ENCODE measurements around the gene AUTS2.

AUTS2 gene

DNA sequence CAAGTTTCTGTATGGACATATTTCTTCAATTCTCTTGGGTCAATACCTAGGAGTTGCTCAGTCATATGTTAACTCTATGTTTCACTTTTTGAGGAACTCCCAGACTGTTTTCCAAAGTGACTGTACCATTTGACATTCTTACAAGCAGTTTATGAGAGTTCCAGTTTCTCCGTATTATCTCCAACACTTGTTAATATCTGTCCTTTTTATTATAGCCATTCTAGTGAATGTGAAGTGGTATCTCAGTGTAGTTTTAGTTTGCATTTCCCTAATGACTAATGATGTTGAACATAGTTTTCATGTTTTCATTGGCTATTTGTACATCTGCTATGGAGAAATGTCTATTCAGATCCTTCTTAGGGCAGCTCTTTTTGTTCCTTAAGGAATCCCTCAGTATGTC lies 1002.7 kb downstream of the AUTS2 start:
- DNase-seq (ENCODE audit: low read depth in 4 of 4, low spot score in 1 of 4) = no peak

- DNase-seq (ENCODE audit: low read depth in 4 of 4, low spot score in 1 of 4) = no peak
Observed at GRCh38 chr7:70602117-70602516, 1003.8 kb downstream of the AUTS2 start.

DNA sequence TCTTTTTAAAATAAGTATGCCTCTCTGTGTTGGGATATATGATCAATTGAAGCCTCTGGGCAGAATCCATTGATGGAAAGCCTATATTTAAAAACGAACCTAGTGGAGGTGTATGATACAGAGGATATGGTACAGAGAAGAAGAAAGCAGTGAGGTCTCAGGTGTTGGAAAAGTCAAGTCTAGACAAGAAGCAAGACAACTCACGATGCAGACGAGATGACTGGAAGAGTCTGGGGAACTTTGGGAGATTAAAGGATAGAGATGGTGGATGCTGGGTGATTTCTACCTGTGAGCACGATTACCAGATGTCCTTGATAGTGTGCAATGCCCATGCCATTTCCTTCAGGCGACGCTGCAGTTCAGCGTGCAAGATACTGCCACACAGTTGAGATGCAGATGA lies 1009.0 kb downstream of the AUTS2 start:
- no peak for DNase-seq (ENCODE audit: low read depth in 4 of 4, low spot score in 1 of 4)

- DNase-seq (ENCODE audit: low read depth in 4 of 4, low spot score in 1 of 4) = no peak
Observed at GRCh38 chr7:70607759-70608158, 1009.5 kb downstream of the AUTS2 start.

DNA sequence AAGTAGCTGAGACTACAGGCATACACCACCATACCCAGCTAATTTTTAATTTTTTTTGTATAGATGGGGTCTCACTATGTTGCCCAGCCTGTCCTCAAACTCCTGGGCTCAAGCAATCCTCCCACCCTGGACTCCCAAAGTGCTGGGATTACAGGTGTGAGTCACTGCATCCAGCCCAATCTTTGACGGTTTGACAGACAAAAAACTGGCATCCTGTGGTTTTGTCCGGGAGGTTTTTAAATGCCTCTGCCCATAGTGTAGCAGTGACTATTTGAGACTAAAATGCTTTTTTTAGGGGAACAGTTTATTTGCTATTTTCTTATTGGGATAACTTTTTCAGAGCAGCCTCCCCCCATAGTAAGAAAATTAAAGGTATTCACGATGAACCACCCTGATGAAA lies 1010.0 kb downstream of the AUTS2 start:
- no peak for DNase-seq (ENCODE audit: low read depth in 4 of 4, low spot score in 1 of 4)

- no peak for DNase-seq (ENCODE audit: low read depth in 4 of 4, low spot score in 1 of 4)
Observed at GRCh38 chr7:70612811-70613210, 1014.5 kb downstream of the AUTS2 start.

DNA sequence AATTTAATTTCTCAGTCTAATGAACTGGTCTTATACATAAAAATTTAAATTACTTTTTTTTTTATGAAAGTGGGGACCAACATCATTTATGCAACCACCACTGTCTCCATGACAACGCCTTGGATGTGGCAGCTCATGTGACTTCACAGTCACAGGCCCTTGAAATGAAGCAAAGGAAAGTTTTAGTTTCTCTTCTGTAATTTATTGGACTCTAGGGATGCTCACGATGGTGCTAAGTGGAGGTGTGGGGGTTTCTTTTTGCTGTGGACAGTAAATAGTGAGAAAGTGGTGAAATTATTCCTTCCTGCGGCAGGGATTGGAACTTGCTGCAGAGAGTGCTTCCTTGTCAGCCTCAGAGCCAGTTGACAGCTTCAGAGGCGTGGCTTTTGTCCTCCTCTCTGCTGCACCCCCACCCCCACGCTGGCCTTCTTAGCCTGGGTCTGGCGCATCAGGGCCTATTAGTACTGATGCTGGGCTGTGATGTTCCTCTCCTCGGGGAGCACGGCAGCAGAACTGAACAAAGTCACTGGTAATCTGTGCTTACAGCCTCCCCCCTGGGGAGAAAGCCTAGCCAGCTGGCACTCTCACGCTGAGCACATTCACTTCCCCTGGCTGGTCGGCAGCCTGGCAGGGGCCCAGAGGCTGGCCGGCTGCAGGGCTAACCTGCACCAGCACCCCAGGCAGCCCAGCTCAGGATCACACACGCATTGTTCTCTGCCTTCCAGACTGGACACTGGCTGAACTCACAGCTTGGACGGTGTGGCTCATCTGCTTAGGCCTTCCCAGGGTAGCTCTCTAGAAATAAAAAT lies 1016.2 kb downstream of the AUTS2 start:
- DNase-seq (ENCODE audit: low read depth in 4 of 4, low spot score in 1 of 4) = no peak

GRCh38 chr7:70615066-70615606 lies 1016.9 kb downstream of the AUTS2 start:
- no peak for DNase-seq (ENCODE audit: low read depth in 4 of 4, low spot score in 1 of 4)

DNA sequence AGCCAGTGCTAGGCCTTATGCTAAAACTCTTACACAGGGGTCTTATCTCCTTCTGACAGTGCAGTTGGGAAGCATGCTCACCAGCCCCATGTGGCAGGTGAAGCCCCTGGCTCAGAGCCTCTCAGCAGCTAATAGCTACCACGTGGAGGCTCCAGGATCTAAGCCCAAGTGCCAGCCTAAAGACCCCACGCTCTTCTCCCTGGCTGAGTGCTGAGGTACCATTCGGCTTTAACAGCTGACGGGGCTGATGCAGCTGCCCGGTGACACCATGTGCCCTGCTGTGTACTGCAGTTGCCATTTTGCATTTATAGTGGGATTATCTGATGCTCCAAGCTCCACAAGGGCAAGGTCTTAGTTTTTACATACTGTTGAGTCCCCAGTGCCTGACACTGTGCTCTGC lies 1017.9 kb downstream of the AUTS2 start:
- DNase-seq (ENCODE audit: low read depth in 4 of 4, low spot score in 1 of 4) = no peak

DNA sequence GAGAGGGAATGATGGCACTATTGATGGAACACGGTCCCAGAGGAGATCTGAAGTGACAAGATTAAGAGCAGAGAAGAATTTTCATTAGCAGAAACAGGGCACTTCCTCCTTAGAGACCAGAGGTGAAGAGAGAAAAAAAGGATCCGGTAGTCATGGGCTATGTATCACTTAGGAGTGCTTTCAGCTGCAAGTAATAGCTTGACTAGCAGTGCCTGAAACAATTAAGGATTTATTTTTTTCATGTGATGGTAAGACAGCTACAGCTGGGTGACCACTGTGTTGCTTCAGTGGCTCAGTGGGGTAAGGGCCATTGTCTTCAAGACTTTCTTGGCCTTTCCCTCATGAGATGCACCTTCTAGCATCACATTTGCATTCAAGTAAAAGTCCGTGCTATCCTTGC lies 1018.5 kb downstream of the AUTS2 start:
- DNase-seq (ENCODE audit: low read depth in 4 of 4, low spot score in 1 of 4) = no peak

- DNase-seq (ENCODE audit: low read depth in 4 of 4, low spot score in 1 of 4) = no peak
Observed at GRCh38 chr7:70618020-70618551, 1019.8 kb downstream of the AUTS2 start.

DNA sequence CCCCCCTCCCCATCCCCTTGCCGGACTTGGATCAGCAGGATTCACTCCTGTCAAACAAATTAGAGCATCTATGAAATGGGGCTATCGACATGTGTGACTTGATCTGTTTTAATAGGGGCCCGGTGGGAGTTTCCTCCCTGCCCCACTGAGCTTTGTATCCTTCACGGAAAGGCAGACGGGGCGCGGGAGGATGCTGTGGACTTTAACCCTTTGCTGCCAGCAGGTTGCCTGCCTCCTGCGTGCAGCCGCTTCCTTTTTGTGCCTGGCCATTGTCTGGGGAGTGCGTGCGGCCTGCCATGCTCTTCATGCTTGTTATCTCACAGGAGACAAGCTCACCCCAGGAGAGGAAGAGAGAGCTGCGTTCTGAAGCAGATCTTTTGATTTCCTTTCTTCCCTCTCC lies 1020.9 kb downstream of the AUTS2 start:
- DNase-seq (ENCODE audit: low read depth in 4 of 4, low spot score in 1 of 4) = no peak

- no peak for DNase-seq (ENCODE audit: low read depth in 4 of 4, low spot score in 1 of 4)
Observed at GRCh38 chr7:70619659-70620058, 1021.4 kb downstream of the AUTS2 start.

DNA sequence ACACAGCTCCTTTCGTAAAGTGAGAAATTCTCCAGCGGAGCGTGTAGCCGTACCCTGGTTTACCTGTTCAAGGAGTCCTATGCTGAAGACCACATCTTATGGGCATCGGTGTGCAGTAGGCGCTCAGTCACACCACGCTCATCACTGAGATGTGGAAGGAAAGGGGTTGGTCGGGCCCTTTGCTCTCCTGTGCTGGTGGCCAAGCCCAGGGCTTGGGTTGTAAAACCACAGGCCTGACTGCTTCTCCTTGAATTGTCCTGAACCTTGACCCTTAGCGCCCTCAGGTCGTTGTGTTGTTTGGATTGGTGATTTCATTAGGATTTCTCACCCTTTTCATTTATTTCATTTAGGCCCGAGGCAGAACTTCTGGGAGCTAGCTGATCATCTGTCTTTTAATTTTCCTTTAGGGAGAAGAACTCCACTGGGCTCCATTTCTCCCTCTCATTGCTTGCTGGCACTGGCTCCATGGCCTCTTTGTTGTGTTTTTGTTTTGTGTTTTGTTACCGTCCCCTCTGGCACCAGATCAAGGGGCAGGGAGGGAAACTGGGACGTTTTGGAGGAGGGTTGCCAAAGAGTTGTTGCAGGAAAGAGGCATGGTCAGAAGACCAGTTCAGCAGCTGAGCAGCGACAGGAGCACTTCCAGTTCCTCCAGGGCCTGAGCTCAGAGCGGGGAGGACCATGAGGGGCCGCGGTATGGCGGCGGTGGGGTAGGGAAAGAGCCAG lies 1022.2 kb downstream of the AUTS2 start:
- no peak for DNase-seq (ENCODE audit: low read depth in 4 of 4, low spot score in 1 of 4)

GRCh38 chr7:70621954-70622600 lies 1023.8 kb downstream of the AUTS2 start:
- DNase-seq (ENCODE audit: low read depth in 4 of 4, low spot score in 1 of 4) = no peak

DNA sequence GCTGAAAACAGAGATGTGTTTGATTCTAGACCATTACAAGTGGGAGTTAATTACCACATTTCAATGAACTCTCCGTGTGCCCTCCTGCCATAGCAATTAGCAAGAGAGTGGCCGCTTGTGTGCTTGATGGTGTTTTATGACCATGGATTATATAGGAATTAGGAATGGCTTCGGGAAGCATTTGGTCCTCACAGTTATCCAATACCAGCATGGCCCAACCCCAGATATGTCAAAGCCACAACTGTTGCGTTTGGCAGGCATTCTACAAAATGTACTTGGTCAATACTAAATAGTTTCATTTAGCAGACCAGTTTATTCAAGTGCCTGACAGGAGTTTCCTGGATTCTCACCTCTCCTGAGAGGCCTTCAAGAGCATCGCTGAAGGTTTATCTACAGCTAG lies 1024.7 kb downstream of the AUTS2 start:
- no peak for DNase-seq (ENCODE audit: low read depth in 4 of 4, low spot score in 1 of 4)

- no peak for DNase-seq (ENCODE audit: low read depth in 4 of 4, low spot score in 1 of 4)
Observed at GRCh38 chr7:70624500-70625103, 1026.3 kb downstream of the AUTS2 start.

DNA sequence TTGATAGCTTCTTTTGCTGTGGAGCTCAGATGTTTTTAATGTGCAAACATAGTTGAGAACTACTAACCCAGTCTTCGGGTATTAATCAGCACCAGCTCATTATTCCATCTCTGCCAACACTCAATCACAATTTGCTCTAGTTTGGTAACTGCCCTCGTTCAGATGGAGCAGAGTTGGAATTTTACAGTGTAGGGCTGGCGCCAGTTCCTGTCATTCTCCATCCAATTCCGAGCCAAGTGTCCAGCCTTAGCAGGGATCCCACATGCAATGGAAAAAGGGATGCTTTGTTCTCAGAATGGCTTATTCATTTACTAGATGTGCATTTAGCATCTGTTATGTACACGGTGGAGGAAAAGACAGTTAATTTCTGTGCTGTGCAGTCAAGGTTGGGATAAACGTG lies 1029.2 kb downstream of the AUTS2 start:
- DNase-seq (ENCODE audit: low read depth in 4 of 4, low spot score in 1 of 4) = no peak

DNA sequence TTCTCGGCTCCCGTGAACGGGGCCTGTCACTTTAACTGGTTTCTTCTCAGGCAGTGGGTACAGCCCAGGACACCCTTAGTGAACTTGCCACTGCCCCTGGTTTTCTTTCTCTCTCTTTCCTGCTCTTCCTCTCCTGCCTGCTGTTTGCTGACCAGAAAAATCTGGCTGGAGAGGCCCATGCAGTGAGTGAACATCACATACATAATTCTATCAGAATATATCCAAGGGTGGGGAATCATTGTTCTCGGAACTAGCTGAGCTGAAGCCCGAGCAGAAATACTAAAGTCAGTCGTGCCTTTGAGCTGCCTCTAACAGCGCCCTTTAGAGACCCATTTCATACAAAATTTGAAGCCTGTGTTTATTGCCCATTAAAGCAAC lies 1032.2 kb downstream of the AUTS2 start:
- no peak for DNase-seq (ENCODE audit: low read depth in 4 of 4, low spot score in 1 of 4)

GRCh38 chr7:70630818-70631457 lies 1032.7 kb downstream of the AUTS2 start:
- DNase-seq (ENCODE audit: low read depth in 4 of 4, low spot score in 1 of 4) = no peak

DNA sequence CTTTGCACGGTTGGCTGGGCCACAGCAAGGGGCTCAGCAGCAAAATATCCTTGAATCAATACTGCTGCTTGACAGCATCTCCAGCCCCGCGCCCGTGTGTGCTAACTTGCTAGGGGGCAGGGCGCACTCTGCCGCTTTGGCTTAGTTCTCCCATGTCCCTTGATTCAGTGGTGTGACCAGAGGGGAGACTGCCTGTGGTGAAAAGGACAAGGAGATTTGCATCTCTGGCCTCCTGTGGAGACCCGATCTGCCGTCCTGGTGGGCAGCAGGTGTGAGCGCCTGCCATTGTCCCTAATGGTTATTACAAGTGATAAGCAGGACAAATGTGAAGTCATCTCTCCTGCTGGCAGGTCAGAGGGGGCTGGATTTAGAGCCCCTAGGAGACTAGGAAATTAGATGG lies 1033.4 kb downstream of the AUTS2 start:
- DNase-seq (ENCODE audit: low read depth in 4 of 4, low spot score in 1 of 4) = no peak
